ENCODE measurements around the gene PARD3B.

Gene PARD3B

DNA sequence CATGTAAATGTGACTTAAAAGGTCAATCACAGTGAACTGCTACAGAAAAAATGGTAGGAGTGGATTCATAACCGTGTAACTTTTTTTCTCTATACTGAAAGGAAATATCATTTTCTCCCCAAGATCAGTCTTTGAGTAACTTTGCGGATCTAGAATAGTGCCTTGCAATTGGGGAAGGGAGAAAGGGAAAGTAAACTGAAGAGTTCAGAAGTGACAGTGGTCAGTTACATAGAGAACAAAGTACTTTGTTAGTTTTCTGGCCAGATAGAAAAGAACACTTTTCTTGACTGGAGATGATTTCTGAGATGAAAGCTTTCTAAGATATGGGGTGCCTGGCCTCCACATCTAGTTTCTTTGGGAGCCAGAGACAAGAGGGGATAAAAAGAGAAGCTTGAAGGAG, 26.6 kb downstream of the PARD3B start:
- FAIRE-seq, result no peak

DNA sequence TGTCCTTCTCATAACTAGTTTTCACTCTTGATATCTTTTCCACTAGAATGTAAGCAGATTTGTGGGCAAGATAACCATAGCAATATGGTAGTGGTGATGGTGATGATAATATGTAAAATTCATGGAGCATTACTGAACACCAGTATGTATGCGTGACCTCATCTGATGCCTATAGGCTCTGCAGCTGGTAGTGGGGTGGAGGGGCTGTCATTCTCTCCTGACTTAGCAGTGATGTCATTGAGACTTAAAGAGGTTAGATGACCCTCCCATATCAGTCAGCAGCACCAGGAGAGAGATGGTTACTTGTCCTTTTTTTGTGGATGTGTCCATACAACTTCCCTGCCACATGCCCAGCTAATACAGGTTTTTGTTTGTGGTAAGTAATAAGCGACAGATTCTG, 27.9 kb downstream of the PARD3B start:
- FAIRE-seq (no peak), DNase-seq (ENCODE audit: insufficient read length, low spot score) (no peak)
- TF ChIP-seq CTCF (IDR thresholded peaks at IDR 0.05; ENCODE audit: insufficient read depth, missing control alignments), result no peak

More for the DNA sequence above, 26.6 kb downstream of the PARD3B start:
- DNase-seq (ENCODE audit: insufficient read length, low spot score), result no peak
- TF ChIP-seq CTCF (IDR thresholded peaks at IDR 0.05; ENCODE audit: insufficient read depth, missing control alignments), result no peak

GRCh38 chr2:204574486-204574885, 29.2 kb downstream of the PARD3B start:
- DNase-seq (ENCODE audit: insufficient read length, low spot score) (no peak), FAIRE-seq (no peak)
- TF ChIP-seq CTCF (IDR thresholded peaks at IDR 0.05; ENCODE audit: insufficient read depth, missing control alignments), result no peak

DNA sequence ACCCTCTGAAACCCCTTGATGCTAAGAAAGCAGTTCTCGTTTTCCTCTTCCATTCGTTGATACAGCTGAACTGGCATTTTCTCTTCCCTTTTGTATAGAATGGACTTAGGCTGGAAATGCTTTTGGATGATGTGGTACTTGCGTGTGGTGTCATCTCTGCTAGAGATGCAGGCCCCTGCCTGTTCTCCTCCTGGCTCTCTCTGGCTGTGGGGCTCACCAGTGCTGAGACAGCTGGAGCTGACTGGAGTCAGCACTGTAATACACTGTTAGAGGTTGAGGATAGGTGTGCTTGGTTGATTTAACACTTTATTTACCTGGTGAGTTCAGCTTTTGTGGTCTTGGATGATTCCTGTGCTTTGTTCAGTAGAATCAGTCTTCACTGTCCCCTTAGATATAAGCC, 30.2 kb downstream of the PARD3B start:
- no peak for TF ChIP-seq CTCF (IDR thresholded peaks at IDR 0.05; ENCODE audit: insufficient read depth, missing control alignments)
- no peak for DNase-seq (ENCODE audit: insufficient read length, low spot score)
- FAIRE-seq, result no peak

DNA sequence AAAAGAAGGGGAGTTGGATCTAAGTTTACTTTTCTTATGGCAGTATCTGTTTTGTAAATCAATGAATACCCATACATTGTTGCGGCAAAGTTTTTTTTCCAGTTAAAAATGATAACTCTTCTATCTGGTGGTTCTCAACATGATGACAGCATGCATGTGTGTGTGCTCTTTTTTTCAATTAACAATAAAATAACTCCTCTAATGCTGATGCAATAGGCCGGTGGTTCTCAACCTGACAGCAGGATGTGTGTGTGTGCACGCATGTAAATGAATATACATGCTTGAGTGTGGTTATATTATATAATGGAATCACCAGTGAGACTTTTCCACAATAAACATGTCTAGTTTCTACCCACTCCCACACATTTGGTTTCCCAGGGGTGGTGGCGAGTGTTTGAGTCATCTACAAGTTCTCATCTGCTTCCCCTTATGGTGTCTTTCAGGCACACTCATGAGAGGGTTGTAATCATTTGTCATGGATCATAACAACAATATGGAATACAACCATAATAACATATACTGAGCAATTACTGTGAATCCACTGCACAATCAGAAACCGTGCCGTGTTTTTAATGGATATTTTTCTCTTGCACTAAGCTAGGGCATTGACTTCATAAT, 31.2 kb downstream of the PARD3B start:
- TF ChIP-seq CTCF (IDR thresholded peaks at IDR 0.05; ENCODE audit: insufficient read depth, missing control alignments), result no peak
- no peak for DNase-seq (ENCODE audit: insufficient read length, low spot score)
- no peak for FAIRE-seq

GRCh38 chr2:204578928-204579598, 33.8 kb downstream of the PARD3B start:
- FAIRE-seq (no peak), DNase-seq (ENCODE audit: insufficient read length, low spot score) (no peak)
- no peak for TF ChIP-seq CTCF (IDR thresholded peaks at IDR 0.05; ENCODE audit: insufficient read depth, missing control alignments)

- FAIRE-seq, result no peak
- DNase-seq (ENCODE audit: insufficient read length, low spot score), result no peak
- no peak for TF ChIP-seq CTCF (IDR thresholded peaks at IDR 0.05; ENCODE audit: insufficient read depth, missing control alignments)
Measured at GRCh38 chr2:204581946-204582345, 36.7 kb downstream of the PARD3B start.

All from D721Med (cell line).